ENCODE measurements around the gene C19orf73. TPM values are rescaled to one million over a fixed set of nuclear protein-coding genes. Genes with fewer than 3 reads are reported as not detected.

Gene C19orf73
- total and polyA plus RNA-seq, 9 of the 15 experiments (the other 6 are each of a cell fraction or from before 2014, with no cell fraction given) = 0.08 to 7.4 (median 1.4) TPM

- peak; percentile 48 for TF ChIP-seq TAF1 (IDR thresholded peaks at IDR 0.05; ENCODE audit: control insufficient read depth, extremely low read depth, insufficient read depth, low read length, severe bottlenecking)
- peak; percentile 73 to 77 for TF ChIP-seq NRF1 (conservative IDR thresholded peaks at IDR 0.05 in 1 of 2, IDR thresholded peaks at IDR 0.05 in 1 of 2)
- peak; percentile 84; the same call in 1 of the 2 replicates for TF ChIP-seq CTBP1 (IDR thresholded peaks at IDR 0.05; ENCODE audit: borderline replicate concordance)
- no peak for TF ChIP-seq SRF (CRISPR knock-in tag; IDR thresholded peaks at IDR 0.05)
- peak; percentile 97 for TF ChIP-seq BCOR (IDR thresholded peaks at IDR 0.05)
- TF ChIP-seq CHCHD3 (CRISPR knock-in tag; IDR thresholded peaks at IDR 0.05) = no peak
- no peak; the same call in 1 of the 2 replicates for TF ChIP-seq ZBTB1 (CRISPR knock-in tag; IDR thresholded peaks at IDR 0.05; ENCODE audit: borderline replicate concordance, low read depth)
- TF ChIP-seq KLF1 (tag; IDR thresholded peaks at IDR 0.05) = no peak
- TF ChIP-seq ZNF316 (IDR thresholded peaks at IDR 0.05) = no peak
- TF ChIP-seq, protein P1, sequence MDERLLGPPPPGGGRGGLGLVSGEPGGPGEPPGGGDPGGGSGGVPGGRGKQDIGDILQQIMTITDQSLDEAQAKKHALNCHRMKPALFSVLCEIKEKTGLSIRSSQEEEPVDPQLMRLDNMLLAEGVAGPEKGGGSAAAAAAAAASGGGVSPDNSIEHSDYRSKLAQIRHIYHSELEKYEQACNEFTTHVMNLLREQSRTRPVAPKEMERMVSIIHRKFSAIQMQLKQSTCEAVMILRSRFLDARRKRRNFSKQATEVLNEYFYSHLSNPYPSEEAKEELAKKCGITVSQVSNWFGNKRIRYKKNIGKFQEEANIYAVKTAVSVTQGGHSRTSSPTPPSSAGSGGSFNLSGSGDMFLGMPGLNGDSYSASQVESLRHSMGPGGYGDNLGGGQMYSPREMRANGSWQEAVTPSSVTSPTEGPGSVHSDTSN (CRISPR knock-in tag; IDR thresholded peaks at IDR 0.05; ENCODE audit: low read depth) = no peak
- TF ChIP-seq, protein P1 (tag; conservative IDR thresholded peaks at IDR 0.05; ENCODE audit: low read depth) = no peak
- no peak for TF ChIP-seq ZNF668 (CRISPR knock-in tag; IDR thresholded peaks at IDR 0.05)
- no peak for TF ChIP-seq PYGO2 (tag; IDR thresholded peaks at IDR 0.05)
- TF ChIP-seq MTA2 (IDR thresholded peaks at IDR 0.05; ENCODE audit: low read depth) = peak; percentile 18; the same call in 1 of the 2 replicates
- TF ChIP-seq MIER1 (IDR thresholded peaks at IDR 0.05; ENCODE audit: low read depth) = no peak
- TF ChIP-seq KDM1A (IDR thresholded peaks at IDR 0.05) = peak; percentile 76 to 88
- TF ChIP-seq ZNF699 (CRISPR knock-in tag; IDR thresholded peaks at IDR 0.05; ENCODE audit: insufficient replicate concordance) = no peak
- TF ChIP-seq, protein P2, sequence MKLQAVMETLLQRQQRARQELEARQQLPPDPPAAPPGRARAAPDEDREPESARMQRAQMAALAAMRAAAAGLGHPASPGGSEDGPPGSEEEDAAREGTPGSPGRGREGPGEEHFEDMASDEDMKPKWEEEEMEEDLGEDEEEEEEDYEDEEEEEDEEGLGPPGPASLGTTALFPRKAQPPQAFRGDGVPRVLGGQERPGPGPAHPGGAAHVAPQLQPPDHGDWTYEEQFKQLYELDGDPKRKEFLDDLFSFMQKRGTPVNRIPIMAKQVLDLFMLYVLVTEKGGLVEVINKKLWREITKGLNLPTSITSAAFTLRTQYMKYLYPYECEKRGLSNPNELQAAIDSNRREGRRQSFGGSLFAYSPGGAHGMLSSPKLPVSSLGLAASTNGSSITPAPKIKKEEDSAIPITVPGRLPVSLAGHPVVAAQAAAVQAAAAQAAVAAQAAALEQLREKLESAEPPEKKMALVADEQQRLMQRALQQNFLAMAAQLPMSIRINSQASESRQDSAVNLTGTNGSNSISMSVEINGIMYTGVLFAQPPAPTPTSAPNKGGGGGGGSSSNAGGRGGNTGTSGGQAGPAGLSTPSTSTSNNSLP (IDR thresholded peaks at IDR 0.05; ENCODE audit: borderline replicate concordance, low read depth, low read length) = peak; percentile 22; the same call in 1 of the 2 replicates
- TF ChIP-seq NCOA2 (IDR thresholded peaks at IDR 0.05; ENCODE audit: partially characterized antibody in 2 of 2) = no peak
- TF ChIP-seq NCOA4 (IDR thresholded peaks at IDR 0.05; ENCODE audit: partially characterized antibody) = peak; percentile 57
- TF ChIP-seq POLR2AphosphoS2 (IDR thresholded peaks at IDR 0.05; ENCODE audit: low read length) = peak; percentile 62; the same call in 1 of the 2 replicates
- TF ChIP-seq ZKSCAN3 (CRISPR knock-in tag; IDR thresholded peaks at IDR 0.05) = no peak
- peak; percentile 44; the same call in 1 of the 2 replicates for TF ChIP-seq MTA1 (IDR thresholded peaks at IDR 0.05; ENCODE audit: borderline replicate concordance)
These were observed 32.5 kb upstream of the C19orf73 start (continued) for GRCh38 chr19:49151267-49152118.

Data from K562 (cell line).